HCT116 (cell line): ENCODE results near the gene AEBP2. TPM values are rescaled to one million over a fixed set of nuclear protein-coding genes. Genes with fewer than 3 reads are reported as not detected.

Experiments
- ATAC-seq: fragments of 200-7000 bp; cut with Tn5 transposase; 2 replicates; pipeline ENCODE4 v1.9.1; 2020; ENCODE audit warnings: mild to moderate bottlenecking, moderate library complexity
- BruUV-seq: library from RNA; stranded (reverse); fragments of 400-500 nt; replicated peaks from 2 replicates; lab custom pipeline; 2021; lab: Mats Ljungman, UMichigan
- CTCF ChIA-PET: fragments of 300-600 bp; sonication (Branson Sonifier 250); formaldehyde crosslinking; loops from one replicate; lab custom pipeline; 2021; ENCODE audit warnings: antibody characterized with exemption; lab: Charles Lee
- POLR2A ChIA-PET: fragments of 300-600, 350-600 bp; sonication (Branson Sonifier 250); formaldehyde crosslinking; loops from one replicate; lab custom pipeline; 2021; ENCODE audit warnings: antibody characterized with exemption; lab: Charles Lee
- RAD21 ChIA-PET, 2 experiments: fragments of 300-600 bp; sonication (Branson Sonifier 250); formaldehyde crosslinking; loops; one replicate each; lab custom pipeline; 2023; ENCODE audit warnings: low total read pairs in 2 of 2; ENCODE audit not compliant: uncharacterized antibody in 2 of 2, unreplicated experiment in 2 of 2, low non-redundant PET in 1 of 2; lab: Charles Lee
- DNase-seq: peaks from one replicate; pipeline ENCODE4 v3.0.0-alpha.2; 2010; ENCODE audit warnings: low read depth, low spot score
- H2AFZ ChIP-seq: fragments of 200-600 bp; shearing (Covaris generic), sonication (generic); 2 replicates; pipeline ENCODE4 v1.6.1; 2017; ENCODE audit warnings: low read depth, mixed run types, mixed read lengths, antibody characterized with exemption, low read length; ENCODE audit not compliant: poor library complexity, severe bottlenecking
- H3K27ac ChIP-seq: 2 replicates; pipeline ENCODE4 v1.5.1; 2012; ENCODE audit warnings: low read depth, low read length
- H3K27me3 ChIP-seq: fragments of 200-600 bp; sonication (generic); 2 replicates; pipeline ENCODE4 v1.6.1; 2016; ENCODE audit warnings: mixed run types, low read length, mixed read lengths; ENCODE audit not compliant: insufficient read depth
- H3K36me3 ChIP-seq, 2 experiments: fragments of 200-500 bp in 1 of 2; fragments of 200-600 bp in 1 of 2; sonication (Bioruptor generic) in 1 of 2; sonication (generic) in 1 of 2; 2 replicates each; pipeline versions ENCODE4 v1.5.1 to v1.6.1; 2014 to 2016; ENCODE audit warnings: low read length in 2 of 2, inconsistent platforms in 1 of 2, mixed read lengths in 1 of 2, mixed run types in 1 of 2; ENCODE audit not compliant: insufficient read depth in 2 of 2, control insufficient read depth in 1 of 2
- H3K4me1 ChIP-seq, 2 experiments: fragments of 200-600 bp in 1 of 2; sonication (generic) in 1 of 2; 2 replicates each; pipeline versions ENCODE4 v1.5.1 to v1.6.1; 2012 to 2017; ENCODE audit warnings: low read length in 2 of 2, inconsistent platforms in 1 of 2, mild to moderate bottlenecking in 1 of 2, mixed read lengths in 1 of 2, mixed run types in 1 of 2, moderate library complexity in 1 of 2; ENCODE audit not compliant: insufficient read depth in 2 of 2, control insufficient read depth in 1 of 2
- H3K4me2 ChIP-seq: fragments of 200-600 bp; sonication (generic); 2 replicates; pipeline ENCODE4 v1.6.1; 2017; ENCODE audit warnings: mixed run types, low read length, mixed read lengths
- H3K4me3 ChIP-seq, 2 experiments: fragments of 200-600 bp in 1 of 2; sonication (generic) in 1 of 2; replicated peaks in 1 of 2; 2 replicates each; pipeline ENCODE4 v1.5.1; 2011 to 2016; ENCODE audit warnings: low read length in 2 of 2, control low read depth in 1 of 2, low read depth in 1 of 2, mild to moderate bottlenecking in 1 of 2, mixed read lengths in 1 of 2, mixed run types in 1 of 2
- H3K79me2 ChIP-seq: fragments of 200-600 bp; sonication (generic); 2 replicates; pipeline ENCODE4 v1.6.1; 2017; ENCODE audit warnings: mild to moderate bottlenecking, mixed run types, low read length, moderate library complexity, mixed read lengths; ENCODE audit not compliant: insufficient read depth
- H3K9ac ChIP-seq: fragments of 200-600 bp; sonication (generic); 2 replicates; pipeline ENCODE4 v1.6.1; 2016; ENCODE audit warnings: low read length, mixed read lengths
- H3K9me2 ChIP-seq: fragments of 200-600 bp; sonication (generic), shearing (Covaris generic); 2 replicates; pipeline ENCODE4 v1.6.1; 2017; ENCODE audit warnings: mixed run types, mild to moderate bottlenecking, moderate library complexity; ENCODE audit not compliant: insufficient read depth
- H3K9me3 ChIP-seq, 2 experiments: fragments of 200-500 bp in 1 of 2; fragments of 200-600 bp in 1 of 2; sonication (Bioruptor generic) in 1 of 2; sonication (generic) in 1 of 2; 2 replicates each; pipeline ENCODE4 v1.6.1; 2014 to 2017; ENCODE audit warnings: low read length in 2 of 2, mixed read lengths in 2 of 2, inconsistent platforms in 1 of 2, low read depth in 1 of 2, mild to moderate bottlenecking in 1 of 2, mixed run types in 1 of 2, moderate library complexity in 1 of 2; ENCODE audit not compliant: control insufficient read depth in 1 of 2, insufficient read depth in 1 of 2
- H4K20me1 ChIP-seq: fragments of 200-600 bp; sonication (generic), shearing (Covaris generic); 2 replicates; pipeline ENCODE4 v1.6.1; 2017; ENCODE audit warnings: mixed run types, mild to moderate bottlenecking, moderate library complexity; ENCODE audit not compliant: insufficient read depth
- CBX3 ChIP-seq: IDR thresholded peaks from 2 replicates; pipeline ENCODE4 v1.6.1; 2012; ENCODE audit warnings: low read depth
- EGR1 ChIP-seq: IDR thresholded peaks from 2 replicates; pipeline ENCODE4 v1.6.1; 2012; ENCODE audit warnings: low read depth
- EZH2 ChIP-seq: fragments of 200-600 bp; sonication (generic); IDR thresholded peaks from 2 replicates; pipeline ENCODE4 v1.6.1; 2017; ENCODE audit warnings: antibody characterized with exemption, mixed run types
- EZH2phosphoT487 ChIP-seq: fragments of 200-600 bp; IDR thresholded peaks from 2 replicates; pipeline ENCODE4 v1.6.1; 2018; ENCODE audit warnings: antibody characterized with exemption, borderline replicate concordance
- JUND ChIP-seq: IDR thresholded peaks from 2 replicates; pipeline ENCODE4 v1.6.1; 2012
- SIN3A ChIP-seq: IDR thresholded peaks from 2 replicates; pipeline ENCODE4 v1.6.1; 2012; ENCODE audit warnings: low read depth
- YY1 ChIP-seq: IDR thresholded peaks from 2 replicates; pipeline ENCODE4 v1.6.1; 2011; ENCODE audit warnings: low read length, low read depth, moderate library complexity, mild to moderate bottlenecking; ENCODE audit not compliant: insufficient replicate concordance; ENCODE audit errors: extremely low read depth
- ZNF274 ChIP-seq: fragments of 200-500 bp; sonication (Bioruptor generic); IDR thresholded peaks from 2 replicates; pipeline ENCODE4 v1.6.1; 2014; ENCODE audit warnings: mild to moderate bottlenecking, low read depth, low read length, inconsistent platforms
- intact Hi-C: fragments of 100-400 bp; cut with micrococcal nuclease; formaldehyde crosslinking; loops from 2 replicates; pipeline ENCODE4 v1.10.0; 2022
- total RNA-seq: library from RNA; stranded (reverse); gene quantifications from one replicate; pipeline ENCODE4 v1.2.1, GENCODE V29; 2021; ENCODE audit not compliant: unreplicated experiment
- TF ChIP-seq, protein P1 (sequence below): IDR thresholded peaks from 2 replicates; pipeline ENCODE4 v1.6.1; 2012; ENCODE audit warnings: low read depth
- TF ChIP-seq, protein P2 (sequence below): IDR thresholded peaks from 2 replicates; pipeline ENCODE4 v1.6.1; 2012
- TF ChIP-seq, protein P3 (sequence below): IDR thresholded peaks from 2 replicates; pipeline ENCODE4 v1.6.1; 2011; ENCODE audit warnings: mild to moderate bottlenecking, low read length, moderate library complexity; ENCODE audit not compliant: insufficient replicate concordance; ENCODE audit errors: extremely low read depth

AEBP2 gene
- total RNA-seq, 1 experiment from 2014 or later = 44.6 TPM

DNA sequence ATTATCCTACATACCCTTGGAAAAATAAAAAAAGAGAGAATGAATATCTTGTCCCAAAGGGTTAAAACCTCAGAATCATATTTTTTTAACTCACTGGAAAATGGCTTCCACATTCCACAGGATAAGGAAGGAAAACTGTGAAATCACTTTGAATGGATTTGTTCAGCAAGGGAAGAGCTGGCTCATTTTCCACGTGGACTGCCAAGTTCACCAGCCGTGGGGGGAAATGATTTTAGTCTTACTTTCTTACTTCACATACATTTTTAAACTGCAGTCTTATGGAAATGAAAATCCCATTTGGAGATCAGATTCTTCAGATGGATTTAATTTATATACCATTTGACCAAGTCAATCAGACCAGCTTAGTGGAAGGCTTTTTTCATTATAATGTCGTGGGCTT, 29.9 kb upstream of the AEBP2 start (continued):
- TF ChIP-seq, protein P1, sequence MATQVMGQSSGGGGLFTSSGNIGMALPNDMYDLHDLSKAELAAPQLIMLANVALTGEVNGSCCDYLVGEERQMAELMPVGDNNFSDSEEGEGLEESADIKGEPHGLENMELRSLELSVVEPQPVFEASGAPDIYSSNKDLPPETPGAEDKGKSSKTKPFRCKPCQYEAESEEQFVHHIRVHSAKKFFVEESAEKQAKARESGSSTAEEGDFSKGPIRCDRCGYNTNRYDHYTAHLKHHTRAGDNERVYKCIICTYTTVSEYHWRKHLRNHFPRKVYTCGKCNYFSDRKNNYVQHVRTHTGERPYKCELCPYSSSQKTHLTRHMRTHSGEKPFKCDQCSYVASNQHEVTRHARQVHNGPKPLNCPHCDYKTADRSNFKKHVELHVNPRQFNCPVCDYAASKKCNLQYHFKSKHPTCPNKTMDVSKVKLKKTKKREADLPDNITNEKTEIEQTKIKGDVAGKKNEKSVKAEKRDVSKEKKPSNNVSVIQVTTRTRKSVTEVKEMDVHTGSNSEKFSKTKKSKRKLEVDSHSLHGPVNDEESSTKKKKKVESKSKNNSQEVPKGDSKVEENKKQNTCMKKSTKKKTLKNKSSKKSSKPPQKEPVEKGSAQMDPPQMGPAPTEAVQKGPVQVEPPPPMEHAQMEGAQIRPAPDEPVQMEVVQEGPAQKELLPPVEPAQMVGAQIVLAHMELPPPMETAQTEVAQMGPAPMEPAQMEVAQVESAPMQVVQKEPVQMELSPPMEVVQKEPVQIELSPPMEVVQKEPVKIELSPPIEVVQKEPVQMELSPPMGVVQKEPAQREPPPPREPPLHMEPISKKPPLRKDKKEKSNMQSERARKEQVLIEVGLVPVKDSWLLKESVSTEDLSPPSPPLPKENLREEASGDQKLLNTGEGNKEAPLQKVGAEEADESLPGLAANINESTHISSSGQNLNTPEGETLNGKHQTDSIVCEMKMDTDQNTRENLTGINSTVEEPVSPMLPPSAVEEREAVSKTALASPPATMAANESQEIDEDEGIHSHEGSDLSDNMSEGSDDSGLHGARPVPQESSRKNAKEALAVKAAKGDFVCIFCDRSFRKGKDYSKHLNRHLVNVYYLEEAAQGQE = no peak
- TF ChIP-seq EZH2phosphoT487 = no peak
- TF ChIP-seq YY1 = no peak
- no peak for TF ChIP-seq EZH2

DNA sequence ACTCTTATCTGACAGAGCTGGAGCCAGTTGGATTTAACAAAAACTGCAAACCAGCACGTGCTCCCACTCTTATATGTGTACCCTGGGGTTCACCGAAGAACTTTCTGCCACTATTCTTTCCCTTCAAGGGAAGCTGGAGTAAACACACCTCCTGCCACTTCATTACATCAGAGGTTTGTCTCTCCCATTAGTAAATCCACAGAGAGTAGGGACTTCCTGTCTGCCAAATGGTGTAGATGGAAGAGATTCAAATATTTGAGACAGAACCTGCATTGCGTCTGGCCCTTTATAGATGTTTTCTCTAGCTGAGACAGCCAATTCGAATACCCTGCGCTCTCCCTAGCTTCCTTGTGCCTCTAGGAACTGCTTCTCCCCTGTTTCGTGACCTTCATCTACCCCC, 29.1 kb upstream of the AEBP2 start:
- intact Hi-C loops = no loop called here
- Histone ChIP-seq H4K20me1 (no peaks in the 10 kb centered on the region), H2AFZ (no peak overlapping the region), H3K4me2 (no peak overlapping the region), H3K9ac (no peak overlapping the region), H3K27me3 (no peaks in the 10 kb centered on the region), H3K36me3 (no peaks in the 10 kb centered on the region), H3K4me3 (no peak overlapping the region), H3K9me3 (no peaks in the 10 kb centered on the region), H3K27ac (no peak overlapping the region), H3K9me2 (no peaks in the 10 kb centered on the region), H3K79me2 (no peaks in the 10 kb centered on the region), H3K4me1 (no peaks in the 10 kb centered on the region)
- RAD21 ChIA-PET = no interaction called here
- POLR2A ChIA-PET = no interaction called here
- DNase-seq = no peak
- CTCF ChIA-PET = no interaction called here
- TF ChIP-seq, protein P2, sequence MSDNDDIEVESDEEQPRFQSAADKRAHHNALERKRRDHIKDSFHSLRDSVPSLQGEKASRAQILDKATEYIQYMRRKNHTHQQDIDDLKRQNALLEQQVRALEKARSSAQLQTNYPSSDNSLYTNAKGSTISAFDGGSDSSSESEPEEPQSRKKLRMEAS = no peak
- no peak for TF ChIP-seq SIN3A
- no peak for TF ChIP-seq JUND
- no peak for TF ChIP-seq EGR1
- no peak for TF ChIP-seq CBX3
- TF ChIP-seq, protein P3, sequence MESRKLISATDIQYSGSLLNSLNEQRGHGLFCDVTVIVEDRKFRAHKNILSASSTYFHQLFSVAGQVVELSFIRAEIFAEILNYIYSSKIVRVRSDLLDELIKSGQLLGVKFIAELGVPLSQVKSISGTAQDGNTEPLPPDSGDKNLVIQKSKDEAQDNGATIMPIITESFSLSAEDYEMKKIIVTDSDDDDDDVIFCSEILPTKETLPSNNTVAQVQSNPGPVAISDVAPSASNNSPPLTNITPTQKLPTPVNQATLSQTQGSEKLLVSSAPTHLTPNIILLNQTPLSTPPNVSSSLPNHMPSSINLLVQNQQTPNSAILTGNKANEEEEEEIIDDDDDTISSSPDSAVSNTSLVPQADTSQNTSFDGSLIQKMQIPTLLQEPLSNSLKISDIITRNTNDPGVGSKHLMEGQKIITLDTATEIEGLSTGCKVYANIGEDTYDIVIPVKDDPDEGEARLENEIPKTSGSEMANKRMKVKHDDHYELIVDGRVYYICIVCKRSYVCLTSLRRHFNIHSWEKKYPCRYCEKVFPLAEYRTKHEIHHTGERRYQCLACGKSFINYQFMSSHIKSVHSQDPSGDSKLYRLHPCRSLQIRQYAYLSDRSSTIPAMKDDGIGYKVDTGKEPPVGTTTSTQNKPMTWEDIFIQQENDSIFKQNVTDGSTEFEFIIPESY = no peak
- no peak for TF ChIP-seq ZNF274
- no peak for ATAC-seq
- no TSS peak for BruUV-seq
